ENCODE measurements around the gene DIP2C.
"Not testable (repeated sequence)": the region's sequence is repeated elsewhere in the genome, so short reads cannot be mapped to it uniquely, and the experiment has no call there.

Gene DIP2C

DNA sequence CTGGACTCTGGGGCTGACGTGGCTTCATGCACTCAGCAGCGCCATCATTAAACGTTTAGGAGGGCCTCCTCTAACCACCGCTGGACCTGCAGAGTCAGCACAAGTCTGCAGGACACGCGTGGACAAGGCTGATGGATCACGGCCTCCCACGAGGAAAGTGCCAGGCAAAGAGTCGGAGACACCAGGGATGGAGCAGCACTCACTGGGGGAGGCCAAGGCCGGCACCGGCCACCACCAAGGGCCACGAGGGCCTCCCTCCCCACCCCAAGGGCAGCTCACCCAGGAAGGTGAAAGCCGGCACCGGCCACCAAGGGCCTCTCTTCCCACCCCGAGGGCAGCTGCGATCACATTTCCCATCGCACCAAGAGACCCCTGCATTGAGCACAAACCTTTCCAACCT, 91.5 kb downstream of the DIP2C start:
- no peak for DNase-seq (ENCODE audit: low read depth)

DNA sequence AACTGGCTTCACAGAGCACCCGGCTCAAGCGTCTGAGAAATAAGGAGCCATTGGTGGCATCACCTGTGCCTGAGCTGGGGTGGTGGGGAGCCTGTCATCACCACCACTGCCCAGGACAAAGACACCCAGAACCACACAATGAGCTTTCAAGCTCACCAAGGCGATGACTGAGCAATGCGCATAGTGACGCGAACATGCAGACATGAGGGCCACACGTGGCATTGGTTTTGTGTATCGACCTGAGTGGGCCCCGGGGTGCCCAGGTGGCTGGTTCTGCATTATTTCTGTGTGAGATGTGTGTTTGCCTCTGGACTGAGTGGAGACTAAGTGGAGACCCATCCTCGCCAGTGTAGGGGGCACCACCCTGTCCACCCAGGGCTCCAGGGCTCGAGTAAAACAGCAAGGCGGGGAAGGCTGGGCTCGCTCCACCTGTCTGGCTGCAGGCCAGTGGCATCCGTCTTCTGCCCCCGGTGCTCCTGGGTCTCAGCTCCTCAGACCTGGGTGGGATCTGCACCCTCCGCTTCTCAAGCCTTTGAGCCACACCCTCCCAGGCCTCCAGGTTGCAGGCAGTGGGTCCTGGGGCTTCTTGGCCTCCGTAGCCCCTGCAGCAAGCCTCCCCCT, 92.6 kb downstream of the DIP2C start:
- DNase-seq (ENCODE audit: low read depth), result no peak

- not testable (repeated sequence) for DNase-seq (ENCODE audit: low read depth)
Observed at GRCh38 chr10:596131-596530, 93.3 kb downstream of the DIP2C start.

GRCh38 chr10:595473-595872, 94.0 kb downstream of the DIP2C start:
- no peak for DNase-seq (ENCODE audit: low read depth)

GRCh38 chr10:594584-595270, 94.7 kb downstream of the DIP2C start:
- no peak for DNase-seq (ENCODE audit: low read depth)

DNA sequence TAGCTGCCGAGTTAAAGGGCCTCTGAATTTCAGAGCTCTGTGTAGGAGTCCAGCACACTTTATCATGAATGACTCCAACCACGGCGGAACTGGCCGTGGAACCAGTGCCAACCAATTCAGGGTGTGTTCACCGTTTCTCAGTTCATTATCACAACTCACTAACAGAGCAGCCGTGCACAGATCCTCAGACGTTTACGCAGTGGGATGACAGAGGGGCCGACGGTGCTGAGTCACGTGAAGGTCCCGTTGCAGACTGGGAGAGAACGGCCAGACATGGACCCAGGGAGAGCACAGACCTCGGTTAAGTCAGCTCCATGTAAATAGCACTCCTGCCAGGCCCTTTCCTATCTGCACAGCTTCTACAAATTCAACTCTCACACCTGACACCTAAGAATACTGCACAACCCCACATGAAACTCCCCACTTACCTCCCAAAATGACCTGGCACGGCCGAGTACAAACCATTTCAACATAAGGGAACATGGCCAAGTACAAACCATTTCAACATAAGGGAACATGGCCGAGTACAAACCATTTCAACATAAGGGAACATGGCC, 95.5 kb downstream of the DIP2C start:
- DNase-seq (ENCODE audit: low read depth), result no peak

GRCh38 chr10:593421-593820, 96.0 kb downstream of the DIP2C start:
- DNase-seq (ENCODE audit: low read depth), result no peak

DNA sequence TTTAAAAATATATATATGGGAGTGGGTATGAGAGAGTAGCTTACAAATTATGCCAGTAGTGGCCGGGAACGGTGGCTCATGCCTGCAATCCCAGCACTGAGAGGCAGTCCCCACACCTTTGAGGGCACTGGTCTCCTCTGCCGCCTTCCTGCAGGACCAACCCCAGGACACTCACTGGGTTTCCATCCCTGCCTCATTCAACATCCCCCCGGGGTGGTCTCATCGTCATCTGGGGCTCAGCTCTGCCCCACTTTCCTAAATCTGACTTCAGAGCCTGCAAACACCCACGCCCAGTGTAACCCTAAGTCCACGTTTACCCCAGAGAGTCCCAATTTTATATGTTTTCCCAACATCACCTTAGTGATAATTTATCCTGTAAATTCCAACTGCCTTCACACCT, 96.5 kb downstream of the DIP2C start:
- no peak for DNase-seq (ENCODE audit: low read depth)

DNA sequence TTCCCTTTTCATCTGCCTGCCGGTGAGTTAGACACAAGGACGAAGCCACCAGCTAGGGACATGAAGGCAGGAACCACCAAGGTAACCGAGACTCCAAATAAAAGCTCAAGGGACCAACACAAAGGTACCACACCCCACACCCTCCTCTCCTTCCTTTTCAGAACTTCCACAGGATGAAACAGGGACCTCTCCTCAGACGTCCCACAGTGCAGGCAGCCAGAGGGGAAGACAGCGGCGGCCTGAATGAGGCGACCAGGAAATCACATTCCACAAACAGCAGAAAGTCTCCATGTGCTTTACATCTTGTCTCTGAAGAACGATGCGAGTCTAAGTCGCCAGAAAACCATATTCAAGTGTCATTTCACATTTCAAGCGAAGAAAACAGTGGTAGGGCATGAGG, 97.8 kb downstream of the DIP2C start:
- DNase-seq (ENCODE audit: low read depth), result no peak

DNA sequence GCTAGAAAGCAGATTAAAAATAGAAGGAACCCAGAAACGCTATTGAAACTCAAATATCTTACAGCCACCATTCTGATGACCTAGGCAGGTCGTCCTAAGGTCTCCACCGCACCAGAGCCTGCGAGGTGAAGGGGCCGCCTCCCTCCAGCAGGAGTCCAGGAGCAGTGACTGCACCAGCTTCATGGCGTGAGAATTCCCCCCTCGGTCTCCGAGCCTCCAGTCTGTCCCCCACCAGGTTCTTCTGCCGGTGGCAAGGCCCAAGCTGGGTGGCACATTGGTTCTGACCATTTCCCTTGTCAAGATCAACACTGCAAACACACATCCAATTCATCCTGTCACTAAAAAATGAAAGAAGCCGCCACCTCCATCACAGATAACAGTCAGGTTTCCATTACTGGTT, 98.7 kb downstream of the DIP2C start:
- DNase-seq (ENCODE audit: low read depth), result no peak

DNA sequence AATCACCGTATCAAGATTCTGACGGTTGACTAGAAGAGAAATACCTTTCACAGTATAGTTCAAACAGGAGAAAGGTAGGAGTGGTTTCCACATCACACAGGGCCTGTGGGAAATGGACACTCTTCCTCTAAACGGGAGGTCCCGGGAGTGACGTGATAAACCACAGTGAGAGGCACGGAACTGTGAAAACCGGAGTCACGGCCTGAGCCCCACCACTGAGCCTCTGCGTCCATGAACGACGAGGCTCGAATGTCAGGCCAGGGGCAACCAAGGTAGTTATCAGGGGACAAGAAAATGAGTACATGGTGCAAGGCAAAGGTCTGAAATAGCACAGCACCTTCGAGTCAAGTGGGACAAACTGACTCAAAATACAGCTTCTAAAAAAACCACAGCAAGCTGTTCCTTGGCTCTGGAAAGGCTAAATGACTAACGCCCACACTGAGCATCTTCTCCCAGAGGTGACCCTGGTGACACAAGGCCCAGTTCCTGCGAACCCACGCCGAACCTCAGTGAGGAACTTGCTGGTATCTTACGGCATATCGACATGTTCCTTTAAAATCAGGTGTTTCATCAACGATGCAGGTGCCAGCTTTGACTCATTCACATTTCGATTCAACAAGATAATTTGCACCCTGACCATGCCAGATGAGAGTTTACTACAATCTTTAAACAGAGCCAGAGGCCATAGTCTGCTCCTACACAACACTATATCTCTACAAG, 99.3 kb downstream of the DIP2C start:
- no peak for DNase-seq (ENCODE audit: low read depth)

DNA sequence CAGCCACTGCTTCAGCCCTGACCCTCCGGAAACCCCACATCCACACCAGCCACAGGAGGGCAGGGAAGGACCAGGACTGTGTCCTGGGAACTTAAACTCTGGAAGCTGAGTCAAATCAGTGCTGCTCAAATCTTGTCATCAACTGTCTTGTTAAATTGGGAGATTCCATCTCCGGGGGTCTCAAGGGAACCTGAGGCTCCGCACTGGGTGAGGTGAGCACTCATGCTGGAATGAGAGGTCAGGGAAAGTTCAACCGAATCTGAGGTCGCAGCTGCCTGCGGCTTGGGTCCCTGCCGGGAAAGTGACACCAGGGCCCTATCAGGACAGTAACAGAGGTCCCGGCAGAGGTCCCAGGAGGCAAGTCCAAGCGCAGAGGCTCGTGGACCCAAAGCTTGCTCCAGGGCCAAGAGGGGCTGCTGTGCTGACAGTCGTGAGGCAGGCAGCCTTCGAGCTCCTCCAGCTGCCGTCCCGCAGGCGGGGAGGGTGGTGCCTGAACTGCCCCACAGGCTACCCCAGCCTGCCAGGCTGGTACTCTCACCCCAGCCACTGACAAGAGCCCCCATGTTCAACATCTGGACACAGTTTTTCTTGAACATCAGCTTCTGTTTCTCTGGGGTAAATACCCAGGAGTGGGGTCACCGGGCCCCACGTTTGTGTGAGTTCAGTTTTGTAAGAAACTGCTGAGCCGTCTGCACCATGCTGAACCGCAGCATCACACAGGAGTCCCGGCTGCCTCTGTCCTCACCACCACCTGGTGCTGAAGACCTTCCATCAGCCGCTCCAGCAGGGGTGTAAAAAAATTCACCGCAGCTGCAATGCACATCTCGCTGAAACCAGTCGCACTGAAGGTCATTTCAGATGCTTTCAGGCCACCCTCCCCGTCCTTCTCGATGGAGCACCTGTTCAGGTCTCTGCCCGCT, 101.0 kb downstream of the DIP2C start:
- DNase-seq (ENCODE audit: low read depth), result no peak

DNA sequence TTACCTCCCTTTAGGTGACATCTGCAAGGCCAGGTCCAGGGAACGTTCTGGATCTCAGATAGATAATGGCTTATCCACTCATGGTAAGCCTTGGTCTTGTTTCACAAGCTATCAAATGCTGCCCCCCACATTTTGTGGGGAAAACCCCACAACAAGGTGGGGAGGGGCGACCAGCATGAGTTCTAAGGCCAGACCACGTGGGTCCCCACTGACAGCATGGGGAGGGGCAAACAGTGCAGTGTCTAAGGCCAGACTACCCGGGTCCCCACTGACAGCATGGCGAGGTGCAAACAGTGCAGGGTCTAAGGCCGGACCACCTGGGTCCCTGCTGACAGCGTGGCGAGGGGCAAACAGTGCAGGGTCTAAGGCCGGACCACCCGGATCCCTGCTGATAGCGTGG, 102.8 kb downstream of the DIP2C start:
- DNase-seq (ENCODE audit: low read depth), result no peak

- no peak for DNase-seq (ENCODE audit: low read depth)
Observed at GRCh38 chr10:586151-586550, 103.3 kb downstream of the DIP2C start.

DNA sequence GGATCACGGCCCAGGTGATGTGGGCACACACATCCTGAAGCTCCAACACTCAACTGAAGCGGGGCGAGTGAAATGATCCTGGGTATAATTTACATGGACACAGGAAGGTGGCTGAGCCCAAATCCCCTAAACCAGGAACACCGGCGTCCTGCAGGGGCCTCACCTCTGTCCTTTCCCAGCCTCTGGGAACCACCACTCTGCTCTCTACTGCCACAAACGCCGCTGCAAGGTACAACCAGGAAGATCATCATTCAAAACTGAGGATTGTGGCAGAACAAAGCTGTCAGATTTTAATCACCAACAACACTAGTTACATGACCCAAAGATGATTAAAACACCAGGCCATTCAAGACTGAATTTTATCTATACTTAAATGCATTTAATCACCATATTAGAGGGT, 104.0 kb downstream of the DIP2C start:
- DNase-seq (ENCODE audit: low read depth), result no peak

DNA sequence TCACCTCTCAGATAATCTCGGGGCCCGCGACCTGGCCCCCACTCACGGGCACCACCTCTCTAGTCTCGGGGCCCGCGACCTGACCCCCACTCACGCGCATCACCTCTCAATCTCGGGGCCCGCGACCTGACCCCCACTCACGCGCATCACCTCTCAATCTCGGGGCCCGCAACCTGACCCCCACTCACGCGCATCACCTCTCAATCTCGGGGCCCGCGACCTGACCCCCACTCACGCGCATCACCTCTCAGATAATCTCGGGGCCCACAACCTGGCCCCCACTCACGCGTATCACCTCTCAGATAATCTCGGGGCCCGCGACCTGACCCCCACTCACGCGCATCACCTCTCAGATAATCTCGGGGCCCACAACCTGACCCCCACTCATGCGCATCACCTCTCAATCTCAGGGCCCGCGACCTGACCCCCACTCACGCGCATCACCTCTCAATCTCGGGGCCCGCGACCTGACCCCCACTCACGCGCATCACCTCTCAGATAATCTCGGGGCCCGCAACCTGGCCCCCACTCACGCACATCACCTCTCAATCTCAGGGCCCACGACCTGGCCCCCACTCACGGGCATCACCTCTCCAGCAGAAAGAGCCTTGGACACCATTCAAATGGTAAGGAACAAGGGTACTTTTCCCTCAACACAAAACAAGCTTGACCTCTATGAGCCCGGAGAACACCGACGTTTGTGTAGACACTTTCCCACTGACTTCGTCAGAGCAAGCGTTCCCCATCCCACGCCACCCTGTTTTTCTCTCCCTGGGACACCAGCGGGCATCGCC, 104.8 kb downstream of the DIP2C start:
- not testable (repeated sequence) for DNase-seq (ENCODE audit: low read depth)

GRCh38 chr10:583433-583832, 106.0 kb downstream of the DIP2C start:
- DNase-seq (ENCODE audit: low read depth), result no peak

DNA sequence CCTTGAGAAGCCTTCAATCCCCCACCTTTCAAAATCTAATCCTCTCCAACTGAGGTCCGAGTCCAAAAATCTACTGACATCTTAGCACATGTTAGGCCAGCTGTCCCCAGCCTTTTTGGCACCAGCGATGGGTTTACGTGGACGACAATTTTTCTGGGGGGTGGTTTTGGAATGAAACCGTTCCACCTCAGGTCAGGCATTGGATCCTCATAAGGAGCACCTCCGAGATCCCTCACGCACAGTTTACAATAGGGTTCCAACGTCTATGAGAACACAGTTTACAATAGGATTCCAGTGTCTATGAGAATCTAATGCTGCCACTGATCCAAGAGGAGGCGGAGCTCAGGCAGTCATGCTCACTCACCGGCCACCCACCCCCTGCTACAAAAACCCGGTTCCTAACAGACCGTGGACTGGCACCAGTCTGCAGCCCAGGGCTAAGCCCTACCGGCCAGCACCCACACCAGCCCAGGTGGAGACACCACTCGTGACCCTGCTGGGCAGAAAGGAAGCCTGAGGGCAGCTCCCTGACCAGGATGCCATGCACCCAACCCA, 107.6 kb downstream of the DIP2C start:
- DNase-seq (ENCODE audit: low read depth), result no peak

DNA sequence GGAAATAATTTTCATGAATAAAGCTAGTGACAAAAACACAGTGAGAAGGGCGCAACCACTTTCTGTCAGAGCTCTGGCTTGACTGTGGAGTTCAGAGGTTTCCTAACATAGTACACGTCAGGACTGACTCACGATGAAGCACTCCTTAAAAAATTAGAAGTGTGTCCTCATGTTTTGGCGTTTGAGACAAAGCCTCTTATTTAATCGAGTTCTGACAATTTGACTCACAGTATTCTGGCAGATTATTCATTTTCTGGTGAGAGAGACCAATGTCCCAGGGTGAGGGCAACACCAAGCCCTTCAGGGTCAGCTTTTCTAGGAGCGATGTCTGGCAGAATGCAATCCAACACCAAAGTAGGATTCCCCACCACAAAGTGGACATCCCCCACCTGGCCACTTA, 108.7 kb downstream of the DIP2C start:
- DNase-seq (ENCODE audit: low read depth), result no peak

DNA sequence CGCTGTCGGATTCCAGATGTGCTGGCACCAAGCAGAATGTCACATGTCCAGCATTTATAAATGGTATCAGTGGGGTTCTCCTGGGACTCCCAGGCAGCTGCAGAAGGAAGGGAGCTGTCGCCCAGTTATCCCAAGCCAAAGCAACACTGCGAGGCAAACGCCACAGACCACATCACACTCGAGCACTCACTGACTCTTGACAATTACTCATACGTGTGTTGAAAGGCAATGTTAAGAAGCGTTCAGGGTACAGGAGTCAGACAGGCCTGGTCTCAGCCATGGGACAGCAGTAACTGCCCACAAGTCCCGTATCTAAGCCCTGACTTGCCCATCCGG, 113.4 kb downstream of the DIP2C start:
- no peak for DNase-seq (ENCODE audit: low read depth)

Data from HS-27A (cell line).